Type B pancreatic cell (in vitro differentiated cells): ENCODE measurements around the gene THOC7. TPM values are rescaled to one million over a fixed set of nuclear protein-coding genes. Genes with fewer than 3 reads are reported as not detected.

ENCODE experiments used
- DNase-seq: peaks from one replicate; pipeline ENCODE4 v3.0.0; 2021; ENCODE audit warnings: mixed read lengths; ENCODE audit not compliant: unreplicated experiment; ENCODE audit errors: extremely low spot score
- H3K27ac Mint-ChIP-seq: 2 replicates; pipeline ENCODE4 v1.8.0; 2021; ENCODE audit warnings: mild to moderate bottlenecking, mixed read lengths
- H3K27me3 Mint-ChIP-seq: 2 replicates; pipeline ENCODE4 v1.8.0; 2021; ENCODE audit warnings: mixed read lengths
- H3K36me3 Mint-ChIP-seq: 2 replicates; pipeline ENCODE4 v1.8.0; 2021; ENCODE audit warnings: mixed read lengths
- H3K4me1 Mint-ChIP-seq: one replicate; pipeline ENCODE4 v1.8.0; 2021; ENCODE audit warnings: mixed read lengths; ENCODE audit not compliant: unreplicated experiment
- H3K4me3 Mint-ChIP-seq: 2 replicates; pipeline ENCODE4 v1.8.0; 2021; ENCODE audit warnings: mild to moderate bottlenecking, mixed read lengths
- H3K9me3 Mint-ChIP-seq: 2 replicates; pipeline ENCODE4 v1.8.0; 2021; ENCODE audit warnings: mixed read lengths
- total RNA-seq: library from RNA; stranded (reverse); gene quantifications from 2 replicates; pipeline ENCODE4 v1.2.1, GENCODE V29; 2021; ENCODE audit warnings: low replicate concordance
- TF ChIP-seq, protein P1 (sequence below): fragments of 200-600 bp; sonication (generic); conservative IDR thresholded peaks from 2 replicates; pipeline ENCODE4 v1.5.0; 2021; ENCODE audit warnings: antibody characterized with exemption, mild to moderate bottlenecking

The THOC7 gene
- total RNA-seq, 1 donor from 2014 or later, result 53.0 TPM

DNA sequence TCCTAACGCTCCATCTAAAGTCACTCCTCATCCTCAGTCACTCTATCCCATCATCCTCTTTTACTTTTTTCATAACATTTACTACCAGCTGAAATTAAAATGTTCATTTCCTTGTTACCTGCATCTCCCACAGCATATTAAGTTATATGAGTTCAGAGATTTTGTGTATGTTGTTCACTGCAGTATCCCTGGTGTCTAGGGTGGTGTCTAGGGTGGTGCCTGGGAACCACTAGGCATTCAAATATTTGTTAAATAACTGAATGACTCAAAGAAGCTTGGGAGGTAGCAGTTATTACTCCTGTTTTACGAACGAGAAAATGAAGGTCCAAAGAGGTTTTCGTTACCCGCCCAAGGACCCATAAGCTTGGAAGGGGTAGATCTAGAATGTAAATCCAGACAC is 46.4 kb downstream of the THOC7 start:
- H3K9me3 Mint-ChIP-seq, result no peaks in the 10 kb centered on the region
- H3K4me1 Mint-ChIP-seq, result peaks cover 11% of the 10 kb centered on the region
- no peak for DNase-seq
- H3K27ac Mint-ChIP-seq, result no peak overlapping the region
- TF ChIP-seq, protein P1, sequence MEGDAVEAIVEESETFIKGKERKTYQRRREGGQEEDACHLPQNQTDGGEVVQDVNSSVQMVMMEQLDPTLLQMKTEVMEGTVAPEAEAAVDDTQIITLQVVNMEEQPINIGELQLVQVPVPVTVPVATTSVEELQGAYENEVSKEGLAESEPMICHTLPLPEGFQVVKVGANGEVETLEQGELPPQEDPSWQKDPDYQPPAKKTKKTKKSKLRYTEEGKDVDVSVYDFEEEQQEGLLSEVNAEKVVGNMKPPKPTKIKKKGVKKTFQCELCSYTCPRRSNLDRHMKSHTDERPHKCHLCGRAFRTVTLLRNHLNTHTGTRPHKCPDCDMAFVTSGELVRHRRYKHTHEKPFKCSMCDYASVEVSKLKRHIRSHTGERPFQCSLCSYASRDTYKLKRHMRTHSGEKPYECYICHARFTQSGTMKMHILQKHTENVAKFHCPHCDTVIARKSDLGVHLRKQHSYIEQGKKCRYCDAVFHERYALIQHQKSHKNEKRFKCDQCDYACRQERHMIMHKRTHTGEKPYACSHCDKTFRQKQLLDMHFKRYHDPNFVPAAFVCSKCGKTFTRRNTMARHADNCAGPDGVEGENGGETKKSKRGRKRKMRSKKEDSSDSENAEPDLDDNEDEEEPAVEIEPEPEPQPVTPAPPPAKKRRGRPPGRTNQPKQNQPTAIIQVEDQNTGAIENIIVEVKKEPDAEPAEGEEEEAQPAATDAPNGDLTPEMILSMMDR, result no peak
- no peaks in the 10 kb centered on the region for H3K27me3 Mint-ChIP-seq
- H3K36me3 Mint-ChIP-seq, result no peaks in the 10 kb centered on the region
- no peak overlapping the region for H3K4me3 Mint-ChIP-seq

DNA sequence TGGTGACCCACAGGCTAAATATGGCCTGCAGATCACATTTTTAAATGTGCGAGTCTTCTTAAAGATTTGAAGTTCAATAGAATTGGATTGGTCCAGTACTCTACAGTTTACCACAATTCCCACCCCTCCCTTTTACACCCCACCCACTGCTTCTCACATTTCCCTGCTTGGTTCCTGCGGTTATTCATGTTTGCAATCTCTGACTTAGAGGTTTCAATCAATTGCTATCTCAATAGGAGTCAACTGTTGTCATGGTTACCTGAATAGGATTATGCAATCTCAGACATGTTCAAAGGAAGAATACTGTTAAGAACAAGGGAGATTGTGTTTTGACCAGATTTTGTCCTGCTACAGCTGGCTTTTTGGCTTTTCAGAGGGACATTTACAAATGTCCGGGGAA is 49.4 kb downstream of the THOC7 start:
- no peaks in the 10 kb centered on the region for H3K27me3 Mint-ChIP-seq
- H3K4me1 Mint-ChIP-seq, result peaks cover 11% of the 10 kb centered on the region
- no peaks in the 10 kb centered on the region for H3K36me3 Mint-ChIP-seq
- no peak overlapping the region for H3K27ac Mint-ChIP-seq
- H3K9me3 Mint-ChIP-seq, result no peaks in the 10 kb centered on the region
- no peak for DNase-seq
- H3K4me3 Mint-ChIP-seq, result no peak overlapping the region
- TF ChIP-seq, protein P1, result no peak

DNA sequence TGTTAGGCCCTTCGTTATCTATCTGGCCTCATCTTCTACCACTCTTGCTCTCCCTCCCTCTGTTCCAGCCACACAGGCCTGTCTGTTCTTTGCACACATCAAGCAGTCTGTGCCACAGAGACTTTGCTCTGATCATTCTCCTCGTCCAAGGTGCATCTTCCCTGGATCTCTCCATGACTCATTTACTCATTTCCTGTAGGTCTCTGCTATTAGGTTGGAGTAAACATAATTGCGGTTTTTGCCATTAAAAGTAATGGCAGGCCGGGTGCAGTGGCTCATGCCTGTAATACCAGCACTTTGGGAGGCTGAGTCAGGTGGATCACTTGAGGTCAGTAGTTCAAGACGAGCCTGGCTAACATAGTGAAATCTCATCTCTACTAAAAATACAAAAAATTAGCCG is 54.0 kb downstream of the THOC7 start:
- TF ChIP-seq, protein P1, result no peak
- no peak for DNase-seq
- Mint-ChIP-seq H3K27ac (no peak overlapping the region), H3K4me1 (peaks cover 11% of the 10 kb centered on the region), H3K27me3 (no peaks in the 10 kb centered on the region), H3K36me3 (no peaks in the 10 kb centered on the region), H3K4me3 (no peak overlapping the region), H3K9me3 (no peaks in the 10 kb centered on the region)

DNA sequence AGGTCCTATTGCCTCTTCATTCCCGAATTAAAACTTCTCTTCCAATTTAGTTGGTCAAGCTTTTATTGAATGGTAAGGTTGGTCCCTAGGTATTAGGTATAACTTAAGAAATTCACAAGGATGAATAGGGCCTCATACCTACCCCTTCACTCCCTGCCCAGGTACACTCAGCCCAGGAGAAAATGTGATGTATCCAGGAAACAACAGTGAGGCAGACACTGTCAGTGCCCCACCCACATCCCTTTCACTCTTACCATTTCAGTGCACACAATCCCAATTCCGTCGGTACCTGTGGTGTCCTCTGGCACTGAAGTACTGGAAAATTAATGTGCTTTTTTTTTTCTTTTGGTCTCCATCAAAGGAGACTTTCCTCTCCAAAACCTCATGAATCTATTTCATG is 55.0 kb downstream of the THOC7 start:
- TF ChIP-seq, protein P1, result no peak
- DNase-seq, result no peak
- H3K27me3 Mint-ChIP-seq, result no peaks in the 10 kb centered on the region
- H3K9me3 Mint-ChIP-seq, result no peaks in the 10 kb centered on the region
- no peak overlapping the region for H3K27ac Mint-ChIP-seq
- no peaks in the 10 kb centered on the region for H3K36me3 Mint-ChIP-seq
- H3K4me1 Mint-ChIP-seq, result peaks cover under 1% of the 10 kb centered on the region
- H3K4me3 Mint-ChIP-seq, result no peak overlapping the region

DNA sequence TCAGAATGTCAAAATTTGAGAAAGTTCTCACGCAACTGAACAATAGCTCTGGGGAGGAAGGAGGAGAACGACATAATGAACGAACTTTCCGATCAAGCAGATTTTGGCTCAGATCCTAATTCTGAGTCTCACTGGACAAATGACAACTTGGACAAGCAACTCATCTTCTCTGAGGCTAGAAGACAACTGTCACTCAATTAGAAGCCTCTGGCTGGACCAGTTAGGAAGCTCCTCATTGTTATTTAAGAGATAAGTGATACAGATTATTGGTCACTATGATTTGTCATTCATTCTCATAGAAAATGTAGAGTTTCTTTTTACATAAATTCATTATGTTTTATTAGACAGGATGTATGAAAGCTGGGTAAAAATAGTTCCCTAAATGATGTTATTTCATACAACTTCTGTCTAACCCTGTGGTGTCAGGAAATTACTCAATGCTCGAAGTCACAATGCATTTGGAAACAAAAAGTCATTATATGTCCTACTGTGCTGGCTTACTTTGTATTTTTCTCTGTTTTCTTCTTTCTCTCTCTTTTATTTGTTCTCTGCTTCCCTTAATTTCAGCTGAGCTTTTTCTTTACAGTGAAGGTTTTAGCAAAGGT is 55.5 kb downstream of the THOC7 start:
- no peaks in the 10 kb centered on the region for H3K27me3 Mint-ChIP-seq
- no peaks in the 10 kb centered on the region for H3K9me3 Mint-ChIP-seq
- no peaks in the 10 kb centered on the region for H3K4me1 Mint-ChIP-seq
- H3K27ac Mint-ChIP-seq, result no peak overlapping the region
- H3K36me3 Mint-ChIP-seq, result no peaks in the 10 kb centered on the region
- TF ChIP-seq, protein P1, result no peak
- no peak for DNase-seq
- H3K4me3 Mint-ChIP-seq, result no peak overlapping the region

DNA sequence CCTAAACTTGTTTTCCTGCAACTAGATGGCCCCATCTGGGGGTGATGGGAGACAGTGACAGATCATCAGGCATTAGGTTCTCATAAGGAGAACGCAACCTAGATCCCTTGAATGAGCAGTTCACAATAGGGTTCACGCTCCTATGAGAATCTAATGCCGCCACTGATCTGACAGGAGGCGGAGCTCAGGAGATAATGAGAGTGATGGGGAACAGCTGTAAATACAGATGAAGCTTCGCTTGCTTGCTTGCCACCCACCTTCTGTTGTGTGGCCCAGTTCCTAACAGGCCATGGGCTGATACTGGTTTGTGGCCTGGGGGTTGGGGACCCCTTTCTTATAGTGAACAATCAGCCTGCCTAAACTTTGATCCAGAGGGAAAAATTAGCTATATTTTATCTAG is 59.7 kb downstream of the THOC7 start:
- peaks cover 4% of the 10 kb centered on the region for H3K4me1 Mint-ChIP-seq
- H3K4me3 Mint-ChIP-seq, result no peak overlapping the region
- no peaks in the 10 kb centered on the region for H3K36me3 Mint-ChIP-seq
- no peak overlapping the region for H3K27ac Mint-ChIP-seq
- no peaks in the 10 kb centered on the region for H3K9me3 Mint-ChIP-seq
- TF ChIP-seq, protein P1, result no peak
- no peak for DNase-seq
- H3K27me3 Mint-ChIP-seq, result no peaks in the 10 kb centered on the region
